HK-2 (cell line): ENCODE measurements around the gene SLC46A3.

Experiments used
- DNase-seq: peaks from one replicate; pipeline ENCODE4 v3.0.0-alpha.2; 2018; ENCODE audit not compliant: unreplicated experiment

Gene SLC46A3

GRCh38 chr13:28730762-28731161 lies 12.0 kb upstream of the SLC46A3 start:
- DNase-seq = no peak

GRCh38 chr13:28729541-28729940 lies 10.8 kb upstream of the SLC46A3 start:
- no peak for DNase-seq

- DNase-seq = no peak
Measured at GRCh38 chr13:28728642-28729041, 9.9 kb upstream of the SLC46A3 start.

- no peak for DNase-seq
Measured at GRCh38 chr13:28725046-28725610, 6.4 kb upstream of the SLC46A3 start.

GRCh38 chr13:28723806-28724205 lies 5.0 kb upstream of the SLC46A3 start:
- DNase-seq = no peak

GRCh38 chr13:28719227-28720055 lies 671 bp upstream of the SLC46A3 start:
- DNase-seq = no peak

GRCh38 chr13:28718196-28718542 lies 601 bp downstream of the SLC46A3 start:
- DNase-seq = no peak

GRCh38 chr13:28717170-28717569 lies 1.6 kb downstream of the SLC46A3 start:
- no peak for DNase-seq

GRCh38 chr13:28716511-28716910 lies 2.3 kb downstream of the SLC46A3 start:
- DNase-seq = no peak

GRCh38 chr13:28714651-28715050 lies 4.1 kb downstream of the SLC46A3 start:
- no peak for DNase-seq

GRCh38 chr13:28710161-28710560 lies 8.6 kb downstream of the SLC46A3 start:
- no peak for DNase-seq

- no peak for DNase-seq
Measured at GRCh38 chr13:28707629-28708427, 10.9 kb downstream of the SLC46A3 start.

GRCh38 chr13:28705461-28706083 lies 13.2 kb downstream of the SLC46A3 start:
- DNase-seq = no peak

GRCh38 chr13:28704919-28705318 lies 13.9 kb downstream of the SLC46A3 start:
- no peak for DNase-seq

- DNase-seq = no peak
Measured at GRCh38 chr13:28704282-28704681, 14.5 kb downstream of the SLC46A3 start.

- DNase-seq = no peak
Measured at GRCh38 chr13:28699246-28699645, 19.5 kb downstream of the SLC46A3 start.

- DNase-seq = no peak
Measured at GRCh38 chr13:28697441-28697840, 21.3 kb downstream of the SLC46A3 start.

- peak; percentile 17 for DNase-seq
Measured at GRCh38 chr13:28693605-28694491, 24.9 kb downstream of the SLC46A3 start.

GRCh38 chr13:28685892-28686291 lies 32.9 kb downstream of the SLC46A3 start:
- no peak for DNase-seq

GRCh38 chr13:28685114-28685513 lies 33.7 kb downstream of the SLC46A3 start:
- DNase-seq = no peak

- DNase-seq = no peak
Measured at GRCh38 chr13:28684257-28684656, 34.5 kb downstream of the SLC46A3 start.
